NT2/D1 (cell line): ENCODE measurements around the gene CD58.

ENCODE experiments used
- SUZ12 ChIP-seq: IDR thresholded peaks from 2 replicates; pipeline ENCODE4 v1.6.1; 2011; ENCODE audit not compliant: insufficient read length, insufficient read depth; ENCODE audit errors: extremely low read depth
- ZNF274 ChIP-seq: IDR thresholded peaks from 2 replicates; pipeline ENCODE4 v1.6.1; 2011; ENCODE audit warnings: mild to moderate bottlenecking, low read depth, low read length

GRCh38 chr1:116511459-116512019 is 59.3 kb downstream of the CD58 start:
- no peak for TF ChIP-seq SUZ12
- TF ChIP-seq ZNF274: no peak
